PFSK-1 (cell line): ENCODE data around the gene HEXA.

Experiments used
- FOXP2 ChIP-seq: optimal IDR thresholded peaks from 2 replicates; pipeline ENCODE3; 2011; ENCODE audit warnings: borderline replicate concordance, control low read depth, inconsistent platforms; ENCODE audit not compliant: insufficient read depth; ENCODE audit errors: extremely low read length, extremely low read depth
- POLR2AphosphoS5 ChIP-seq: IDR thresholded peaks from 2 replicates; pipeline ENCODE4 v1.6.1; 2012; ENCODE audit warnings: low read depth, mild to moderate bottlenecking, control low read depth, low read length, moderate library complexity
- REST ChIP-seq, 2 experiments: IDR thresholded peaks; 2 replicates each; pipeline versions ENCODE4 v1.6.1 to v1.8.0; 2011 to 2012; ENCODE audit warnings: low read depth in 2 of 2, low read length in 2 of 2, control low read depth in 1 of 2, inconsistent platforms in 1 of 2, mild to moderate bottlenecking in 1 of 2, moderate library complexity in 1 of 2; ENCODE audit not compliant: insufficient read depth in 1 of 2
- SIN3A ChIP-seq: IDR thresholded peaks from 2 replicates; pipeline ENCODE4 v1.6.1; 2012; ENCODE audit warnings: mild to moderate bottlenecking, low read length, moderate library complexity, borderline replicate concordance; ENCODE audit not compliant: insufficient read depth
- TAF1 ChIP-seq: IDR thresholded peaks from 2 replicates; pipeline ENCODE4 v1.6.1; 2012; ENCODE audit warnings: low read length, control low read depth, borderline replicate concordance; ENCODE audit not compliant: insufficient read depth

Gene HEXA

GRCh38 chr15:72334842-72335241, 41.0 kb downstream of the HEXA start:
- TF ChIP-seq TAF1 (no peak), POLR2AphosphoS5 (no peak), FOXP2 (no peak), REST (IDR thresholded peaks at IDR 0.05; ENCODE audit: insufficient read depth in 1 of 2, low read depth in 2 of 2, low read length in 2 of 2) (no peak), SIN3A (no peak)

GRCh38 chr15:72331021-72331420, 44.8 kb downstream of the HEXA start:
- no peak for TF ChIP-seq FOXP2
- no peak for TF ChIP-seq REST (IDR thresholded peaks at IDR 0.05; ENCODE audit: insufficient read depth in 1 of 2, low read depth in 2 of 2, low read length in 2 of 2)

GRCh38 chr15:72323752-72324151, 52.1 kb downstream of the HEXA start:
- TF ChIP-seq SIN3A = no peak
- TF ChIP-seq POLR2AphosphoS5 = no peak
- no peak for TF ChIP-seq REST (IDR thresholded peaks at IDR 0.05; ENCODE audit: insufficient read depth in 1 of 2, low read depth in 2 of 2, low read length in 2 of 2)
- no peak for TF ChIP-seq FOXP2
- TF ChIP-seq TAF1 = no peak

GRCh38 chr15:72319985-72320671, 55.7 kb downstream of the HEXA start, which contains the start of gene CELF6:
Gene CELF6, minus strand, starts transcription at chr15:72320157. Its CDS starts 283 bp downstream, at chr15:72319874.
- TF ChIP-seq SIN3A (peak; percentile 21; the same call in 1 of the 2 replicates), TAF1 (no peak), REST (IDR thresholded peaks at IDR 0.05; ENCODE audit: insufficient read depth in 1 of 2, low read depth in 2 of 2, low read length in 2 of 2) (peak in 1 of 2 experiments; percentile 66; a peak in 1 of 4 replicates), FOXP2 (peak; percentile 26)
